IMR-90 (cell line): ENCODE results near the gene LDLRAD3.

ENCODE experiments used
- BHLHE40 ChIP-seq: fragments of 150-350 bp; IDR thresholded peaks from 2 replicates; pipeline ENCODE4 v1.6.1; 2016; ENCODE audit warnings: mild to moderate bottlenecking, low read depth, low read length
- CEBPB ChIP-seq: IDR thresholded peaks from 2 replicates; pipeline ENCODE4 v1.6.1; 2012; ENCODE audit warnings: low read depth, low read length, improper control_type of control experiment
- CTCF ChIP-seq: conservative IDR thresholded peaks from 2 replicates; pipeline ENCODE4 v1.5.1; 2012; ENCODE audit warnings: mild to moderate bottlenecking, low read depth, low read length, improper control_type of control experiment
- ELK1 ChIP-seq: fragments of 150-350 bp; IDR thresholded peaks from 2 replicates; pipeline ENCODE4 v1.6.1; 2016; ENCODE audit warnings: low read depth, mild to moderate bottlenecking, low read length, moderate library complexity, borderline replicate concordance
- MXI1 ChIP-seq: IDR thresholded peaks from 2 replicates; pipeline ENCODE4 v1.6.1; 2012; ENCODE audit warnings: low read depth, mild to moderate bottlenecking, low read length, moderate library complexity, borderline replicate concordance
- POLR2A ChIP-seq: IDR thresholded peaks from 2 replicates; pipeline ENCODE4 v1.6.1; 2012; ENCODE audit warnings: mild to moderate bottlenecking, low read depth, low read length
- RAD21 ChIP-seq: IDR thresholded peaks from 2 replicates; pipeline ENCODE4 v1.6.1; 2012; ENCODE audit warnings: low read length, improper control_type of control experiment
- RCOR1 ChIP-seq: IDR thresholded peaks from 2 replicates; pipeline ENCODE4 v1.6.1; 2012; ENCODE audit warnings: mild to moderate bottlenecking, low read length, improper control_type of control experiment; ENCODE audit not compliant: insufficient replicate concordance
- RFX5 ChIP-seq: IDR thresholded peaks from 2 replicates; pipeline ENCODE4 v1.8.0; 2012; ENCODE audit warnings: low read depth, mild to moderate bottlenecking, low read length, moderate library complexity
- SMC3 ChIP-seq: fragments of 150-350 bp; IDR thresholded peaks from 2 replicates; pipeline ENCODE4 v1.6.1; 2016; ENCODE audit warnings: low read depth, mild to moderate bottlenecking, antibody characterized with exemption, low read length, moderate library complexity

- no peak for TF ChIP-seq CTCF
- no peak for TF ChIP-seq ELK1
- no peak for TF ChIP-seq POLR2A
- TF ChIP-seq CEBPB = no peak
- no peak for TF ChIP-seq RCOR1
- TF ChIP-seq RAD21 = no peak
- no peak for TF ChIP-seq RFX5
- TF ChIP-seq BHLHE40 = no peak
- peak; percentile 84; the same call in 1 of the 2 replicates for TF ChIP-seq MXI1
- no peak for TF ChIP-seq SMC3
Observed at GRCh38 chr11:36037031-36037430, 93.2 kb downstream of the LDLRAD3 start.
